Stimulated activated CD4-positive, alpha-beta T cell treated with anti-CD3 and anti-CD28 coated beads, Interleukin-2, amount 100 ng/mL, for 48 hours (primary cell): Measurements from ENCODE around the gene CUX1.
"Not testable (repeated sequence)": the region's sequence is repeated elsewhere in the genome, so short reads cannot be mapped to it uniquely, and the experiment has no call there.

ENCODE experiments used
- DNase-seq, 2 donors: peaks; one replicate each; pipeline ENCODE4 v3.0.0-alpha.2; 2020

CUX1 gene

DNA sequence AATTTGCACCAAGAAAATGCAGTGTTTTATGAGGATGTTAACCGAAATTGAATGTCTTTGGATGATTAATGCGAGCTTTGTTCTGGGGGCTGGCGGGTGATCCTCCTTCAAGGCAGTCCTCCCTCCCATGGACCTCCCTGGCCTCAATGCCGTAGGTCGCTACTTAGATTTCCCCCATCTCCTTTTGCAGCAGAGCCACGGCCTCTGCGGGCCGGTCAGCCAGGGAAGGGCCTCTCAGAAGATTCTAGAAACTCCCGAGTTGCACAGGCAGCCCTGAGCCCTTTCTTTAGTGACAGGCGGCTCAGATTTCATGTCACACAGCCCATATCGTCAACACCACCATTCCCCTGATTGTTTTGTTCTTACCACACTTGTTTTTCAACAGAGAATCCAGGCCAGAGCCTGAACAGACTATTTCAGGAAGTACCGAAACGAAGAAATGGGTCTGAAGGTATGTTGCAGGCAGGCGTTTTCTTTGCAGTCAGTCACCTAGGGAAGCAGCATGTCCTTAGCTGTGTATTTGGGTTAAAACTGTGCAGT lies 381.1 kb downstream of the CUX1 start:
- no peak for DNase-seq

DNA sequence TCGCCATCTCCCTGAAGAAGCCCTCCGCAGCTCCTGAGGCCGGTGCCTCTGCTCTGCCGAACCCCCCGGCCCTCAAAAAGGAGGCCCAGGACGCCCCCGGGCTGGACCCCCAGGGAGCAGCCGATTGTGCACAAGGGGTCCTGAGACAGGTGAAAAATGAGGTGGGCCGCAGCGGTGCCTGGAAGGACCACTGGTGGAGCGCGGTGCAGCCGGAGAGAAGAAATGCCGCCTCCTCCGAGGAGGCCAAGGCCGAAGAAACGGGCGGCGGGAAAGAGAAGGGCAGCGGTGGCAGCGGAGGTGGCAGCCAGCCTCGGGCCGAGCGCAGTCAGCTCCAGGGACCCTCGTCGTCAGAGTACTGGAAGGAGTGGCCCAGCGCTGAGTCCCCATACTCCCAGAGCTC lies 384.1 kb downstream of the CUX1 start:
- no peak for DNase-seq

DNA sequence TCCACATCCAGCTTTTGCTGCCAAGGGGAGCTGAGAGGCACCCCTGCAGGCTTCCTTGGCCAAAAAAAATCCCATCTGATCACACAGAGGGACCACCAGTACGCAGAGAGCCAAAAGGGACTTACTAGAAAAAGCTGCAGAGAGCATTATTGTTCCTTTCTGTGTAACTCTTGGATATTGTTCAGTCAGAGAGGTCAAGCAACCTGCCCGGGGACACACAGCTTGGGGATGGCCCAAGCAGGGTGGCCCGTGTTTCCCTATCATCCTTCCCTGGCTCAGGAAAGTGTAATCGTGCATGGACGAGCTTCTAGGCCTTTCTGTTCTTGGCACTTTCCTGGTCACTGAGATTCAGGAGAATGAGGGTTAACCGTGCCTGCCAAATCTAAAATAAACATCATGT lies 385.1 kb downstream of the CUX1 start:
- no peak for DNase-seq

DNA sequence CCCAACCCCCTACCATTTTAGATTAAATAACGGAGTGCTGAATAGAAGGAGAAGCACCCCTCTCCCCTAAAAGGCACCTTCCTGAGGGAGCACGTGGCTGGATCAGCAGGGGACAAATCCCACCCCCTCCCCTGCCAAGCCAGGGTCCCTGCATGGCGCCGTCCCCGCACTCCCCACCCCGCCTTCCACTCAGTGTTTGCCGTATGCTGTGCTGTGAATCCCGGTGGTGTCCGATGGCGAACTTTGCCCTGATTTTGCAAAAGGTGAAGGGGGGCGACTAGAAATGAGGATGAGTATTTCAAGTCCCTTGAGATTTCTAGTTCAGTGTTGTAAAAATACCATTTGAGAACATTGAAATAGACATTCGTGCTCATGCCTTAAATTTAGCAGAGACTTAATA lies 385.8 kb downstream of the CUX1 start:
- no peak for DNase-seq

DNA sequence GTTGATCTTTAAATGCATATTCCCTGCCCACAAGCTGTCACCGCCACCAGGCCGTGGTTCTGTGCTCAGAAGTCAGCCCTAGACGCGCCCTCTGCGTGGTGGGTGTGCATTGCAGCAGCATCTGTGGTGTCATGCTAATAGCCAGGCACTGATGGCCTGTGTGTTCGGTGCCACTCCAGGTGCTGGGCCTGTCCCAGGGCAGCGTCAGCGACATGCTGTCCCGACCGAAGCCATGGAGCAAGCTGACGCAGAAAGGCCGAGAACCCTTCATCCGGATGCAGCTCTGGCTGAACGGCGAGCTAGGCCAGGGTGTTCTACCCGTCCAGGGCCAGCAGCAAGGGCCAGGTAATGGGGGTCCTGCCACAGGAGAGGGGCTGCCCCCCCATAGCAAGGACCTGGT lies 386.8 kb downstream of the CUX1 start:
- DNase-seq: no peak

DNA sequence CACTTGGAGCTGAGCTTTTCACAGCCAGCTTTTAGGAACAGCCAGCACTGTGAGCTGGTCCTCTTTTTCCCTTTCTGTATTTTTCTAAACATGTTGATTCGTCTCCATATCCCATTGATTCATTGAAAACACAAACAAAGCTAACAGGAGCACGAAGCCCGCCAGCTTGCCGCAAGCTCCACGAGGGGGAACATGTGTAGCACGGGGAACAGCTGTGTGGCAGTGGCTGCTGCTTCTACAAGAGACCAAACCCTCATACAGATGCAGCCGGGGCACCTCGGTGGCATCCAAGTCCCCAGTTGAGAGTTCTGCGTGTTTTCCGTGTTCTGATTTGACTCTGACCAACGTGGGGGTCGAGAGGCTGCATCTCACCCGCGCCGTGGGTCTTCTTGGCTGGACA lies 388.5 kb downstream of the CUX1 start:
- no peak for DNase-seq

DNA sequence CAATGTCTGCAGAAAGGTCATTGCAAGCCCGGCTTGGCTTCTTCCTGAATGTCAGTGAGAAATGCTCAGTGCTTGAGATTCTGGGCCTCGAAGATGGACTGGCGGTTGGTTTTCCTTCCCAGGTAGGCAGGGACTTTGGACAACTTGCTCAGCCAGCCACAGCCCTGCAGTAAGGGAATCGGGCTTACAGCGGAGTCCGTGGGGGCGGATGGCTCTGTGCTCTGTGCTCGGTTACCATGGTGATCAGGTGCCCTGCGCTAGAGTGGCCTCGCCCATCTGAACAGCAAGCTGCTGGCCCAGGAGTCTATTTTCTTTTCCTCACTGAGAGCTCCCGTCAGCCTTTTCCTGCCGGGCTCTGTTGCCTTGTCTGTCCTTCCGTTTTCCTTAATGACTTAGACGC lies 391.4 kb downstream of the CUX1 start:
- DNase-seq: no peak

DNA sequence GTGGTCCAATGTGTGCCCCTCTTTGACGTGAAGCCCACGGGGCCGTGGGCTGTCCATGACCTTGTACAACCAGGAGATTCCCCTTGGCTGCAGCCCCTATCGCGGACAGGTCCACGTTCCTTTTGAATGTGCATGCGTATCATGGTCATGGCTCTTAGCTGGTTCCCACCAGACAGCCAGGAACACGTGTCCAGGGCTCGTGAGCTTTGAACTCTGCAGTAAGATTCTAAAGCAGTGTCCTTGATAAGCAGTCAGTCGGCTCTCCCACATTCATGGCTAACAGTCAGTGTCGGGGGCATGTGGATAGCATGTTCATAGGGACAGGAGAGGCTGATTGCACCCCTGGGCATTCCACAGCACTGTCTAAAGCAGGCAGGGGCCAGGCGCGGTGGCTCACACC lies 393.4 kb downstream of the CUX1 start:
- DNase-seq: no peak

DNA sequence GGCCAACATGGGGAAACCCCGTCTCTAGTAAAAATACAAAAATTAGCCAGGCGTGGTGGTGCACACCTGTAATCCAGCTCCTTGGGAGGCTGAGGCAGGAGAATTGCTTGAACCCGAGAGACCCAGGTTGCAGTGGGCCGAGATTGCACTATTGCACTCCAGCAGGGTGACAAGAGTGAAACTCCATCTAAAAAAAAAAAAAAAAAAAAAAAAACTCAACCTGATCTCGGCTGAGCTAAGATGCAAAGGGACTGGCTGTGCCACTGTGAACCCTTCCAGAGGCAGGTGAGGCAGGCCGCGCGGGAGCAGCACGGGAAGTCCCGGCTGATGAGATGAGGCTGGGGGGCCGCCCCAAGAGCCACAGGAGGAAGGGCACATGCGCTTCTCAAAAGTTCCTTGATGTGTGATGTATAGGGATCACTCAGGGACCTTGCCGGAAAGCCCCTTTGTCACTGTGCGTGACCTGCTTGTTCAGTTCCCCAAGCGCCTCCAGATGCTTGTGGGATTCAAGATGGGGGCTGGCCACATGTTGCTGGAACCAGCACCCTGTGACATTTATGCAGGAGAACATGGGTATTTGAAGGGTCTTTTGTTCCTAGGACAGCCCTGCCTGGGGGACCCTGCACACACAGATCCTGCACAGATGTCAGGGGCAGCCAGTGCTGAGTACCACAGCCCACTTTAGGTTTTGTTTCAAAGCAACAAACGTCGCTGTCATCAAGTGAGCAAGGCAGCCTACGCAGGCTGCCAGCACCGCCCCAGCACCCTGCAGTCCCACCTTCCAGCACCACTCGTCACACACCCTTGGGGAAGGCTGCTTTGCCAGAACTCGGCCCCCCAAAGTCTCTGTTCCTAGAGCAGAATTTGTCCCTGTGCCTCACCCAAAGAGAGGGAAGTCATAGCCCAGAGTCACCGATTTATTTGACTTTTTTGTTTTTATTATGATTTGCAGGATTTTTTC lies 394.4 kb downstream of the CUX1 start:
- DNase-seq: no peak

DNA sequence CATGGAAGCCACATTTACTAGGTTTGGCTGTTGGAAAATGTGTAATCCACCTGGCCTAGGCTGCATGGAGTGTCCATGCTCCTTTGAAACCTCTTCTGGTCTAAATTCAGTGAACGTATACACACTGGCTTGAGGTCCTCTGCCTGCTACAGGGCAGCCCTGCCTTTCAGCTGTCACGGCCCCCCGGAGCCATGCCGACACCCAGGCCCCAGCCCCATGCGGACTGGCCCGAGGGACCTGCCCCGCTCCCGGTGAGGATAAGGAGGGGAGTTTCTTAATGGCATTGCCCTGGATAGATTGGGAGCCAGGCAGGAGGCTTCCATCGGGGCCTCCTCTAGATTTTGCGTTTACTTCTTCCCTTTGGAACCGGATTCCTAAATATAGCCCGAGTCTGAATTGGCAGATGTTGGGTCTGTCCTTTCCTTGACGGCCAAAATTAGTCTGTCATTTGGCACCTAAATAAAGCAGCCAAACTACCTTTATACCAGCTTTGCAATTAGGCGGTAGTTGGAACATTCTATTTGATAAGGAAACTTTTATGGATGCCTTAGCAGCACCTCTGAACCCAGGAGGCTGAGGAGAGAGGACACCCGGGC lies 397.1 kb downstream of the CUX1 start:
- DNase-seq: no peak

DNA sequence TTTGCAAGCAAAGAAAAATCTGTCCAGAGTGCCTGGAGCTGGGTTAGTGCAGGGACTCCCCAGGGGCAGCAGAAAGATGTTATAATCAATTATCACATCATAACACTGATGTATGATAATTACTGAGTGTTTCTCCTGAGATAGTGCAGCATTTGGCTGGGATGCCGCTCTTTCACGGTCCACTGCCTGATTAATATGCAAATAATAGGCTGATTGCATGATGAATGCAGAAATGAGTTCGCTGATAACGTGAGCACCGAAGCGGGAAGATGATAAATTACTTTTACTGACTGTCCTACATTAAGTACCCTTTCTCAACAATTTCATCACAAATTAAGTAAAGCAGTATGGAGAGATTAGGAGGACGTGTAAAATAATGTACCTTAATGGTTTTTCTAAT lies 397.8 kb downstream of the CUX1 start:
- DNase-seq: no peak

DNA sequence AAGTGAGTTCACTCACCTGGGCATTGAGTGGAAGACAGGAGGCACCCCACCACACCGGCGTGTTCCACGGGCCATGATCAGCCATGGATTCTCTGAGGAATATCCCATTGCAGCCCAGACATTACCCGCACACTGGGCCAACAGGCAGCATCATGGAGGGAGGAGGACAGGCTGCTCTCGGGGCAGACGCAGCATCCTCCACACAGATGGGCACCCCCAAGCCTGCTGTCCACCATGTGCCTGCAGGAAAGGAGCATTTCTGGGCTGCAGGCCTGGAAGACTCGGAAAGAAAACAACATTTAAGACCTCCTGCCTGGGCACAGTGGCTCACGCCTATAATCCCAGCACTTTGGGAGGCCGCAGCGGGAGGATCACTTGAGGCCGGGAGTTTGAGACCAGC lies 398.3 kb downstream of the CUX1 start:
- no peak for DNase-seq

DNA sequence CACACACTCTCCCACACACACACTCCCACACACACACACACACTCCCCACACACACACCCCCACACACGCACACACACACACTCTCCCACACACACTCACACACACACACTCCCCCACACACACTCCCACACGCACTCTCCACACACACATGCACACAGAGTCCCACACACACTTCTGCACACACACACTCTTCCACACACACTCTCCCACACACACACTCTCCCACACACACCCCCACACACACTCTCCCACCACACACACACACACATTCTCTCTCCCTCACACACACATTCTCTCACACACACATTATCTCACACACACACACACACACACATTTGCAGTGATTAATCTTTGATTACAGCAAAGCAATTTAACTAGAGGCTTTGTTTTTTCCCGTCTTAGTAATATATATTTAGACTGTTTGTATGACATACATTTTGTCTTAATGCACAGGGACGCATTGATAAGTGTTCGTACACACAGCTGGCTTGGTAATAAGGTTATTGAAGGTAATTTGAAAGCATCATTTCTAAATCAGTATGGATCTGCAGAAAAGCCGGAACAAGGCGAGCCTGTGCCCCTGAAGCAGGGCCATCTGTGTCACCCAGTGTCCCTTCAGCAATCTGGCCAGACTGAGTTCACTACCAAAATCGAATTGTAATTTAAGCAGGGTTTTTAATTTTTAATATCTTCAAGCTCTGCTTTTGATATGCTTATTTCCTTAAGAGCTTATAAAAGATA lies 399.3 kb downstream of the CUX1 start:
- DNase-seq: no peak

DNA sequence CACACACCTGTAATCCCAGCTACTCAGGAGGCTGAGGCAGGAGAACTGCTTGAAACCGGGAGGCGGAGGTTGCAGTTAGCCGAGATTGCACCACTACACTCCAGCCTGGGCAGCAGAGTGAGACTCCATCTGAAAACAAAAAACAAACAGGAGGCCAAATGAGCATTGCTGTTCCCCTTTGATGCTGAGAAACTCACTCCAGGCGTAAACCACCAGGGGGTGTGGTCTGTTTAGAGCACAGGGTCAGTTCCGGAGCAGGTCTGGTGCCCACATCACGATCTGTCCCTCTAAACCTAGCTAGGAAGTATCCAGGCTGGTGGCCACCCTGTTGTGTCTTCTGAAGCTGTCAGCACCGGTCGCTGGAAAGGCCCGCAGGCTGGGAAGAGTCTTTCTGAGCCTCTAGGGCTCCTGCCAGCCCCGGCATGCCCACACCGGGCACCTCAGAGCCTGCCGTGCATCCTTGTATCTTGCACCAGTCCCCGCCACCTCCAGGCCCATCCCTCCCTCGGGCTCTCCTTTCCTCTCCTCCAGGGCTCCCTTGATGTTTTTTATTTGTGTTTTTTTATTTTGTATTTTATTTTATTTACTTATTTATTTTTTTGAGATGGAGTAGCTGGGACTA lies 402.9 kb downstream of the CUX1 start:
- DNase-seq: no peak

DNA sequence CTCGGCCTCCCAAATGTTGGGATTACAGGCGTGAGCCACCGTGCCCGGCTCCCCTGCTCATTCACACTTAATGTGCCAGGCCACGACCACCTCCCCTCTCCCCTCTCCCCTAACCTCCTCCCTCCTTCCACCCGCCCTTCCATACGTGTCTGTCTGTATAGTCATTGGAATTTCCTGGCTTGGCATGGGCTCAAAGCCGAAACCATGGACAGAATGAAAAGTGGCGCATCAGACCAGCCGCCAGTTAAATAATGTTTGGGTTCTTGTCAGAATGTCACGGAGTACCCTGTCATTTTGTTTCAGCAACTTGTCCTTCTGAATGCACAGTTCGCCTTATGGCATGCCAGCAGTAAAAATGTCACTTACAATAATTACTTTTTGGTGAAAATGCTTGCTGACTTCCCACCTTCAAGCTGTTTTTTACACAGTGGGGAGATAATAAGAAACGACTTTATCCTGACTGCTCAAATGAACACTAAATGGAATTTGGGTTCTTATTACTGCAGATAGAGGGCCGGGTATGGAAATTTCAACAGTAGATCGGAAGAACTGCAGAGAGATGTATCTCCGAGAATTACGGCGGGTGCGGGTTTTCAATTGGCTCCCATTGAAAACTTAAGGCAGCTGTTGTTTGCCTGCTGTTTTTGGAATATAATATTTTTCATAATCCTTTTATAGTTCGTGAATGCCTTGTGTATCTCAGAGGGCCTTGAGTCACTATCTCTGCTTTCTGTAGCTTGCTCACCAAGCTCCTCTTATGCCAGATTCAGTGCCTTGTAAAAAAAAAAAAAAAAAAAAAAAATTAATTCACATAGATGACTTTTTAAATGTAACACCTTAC lies 403.8 kb downstream of the CUX1 start:
- no peak for DNase-seq

DNA sequence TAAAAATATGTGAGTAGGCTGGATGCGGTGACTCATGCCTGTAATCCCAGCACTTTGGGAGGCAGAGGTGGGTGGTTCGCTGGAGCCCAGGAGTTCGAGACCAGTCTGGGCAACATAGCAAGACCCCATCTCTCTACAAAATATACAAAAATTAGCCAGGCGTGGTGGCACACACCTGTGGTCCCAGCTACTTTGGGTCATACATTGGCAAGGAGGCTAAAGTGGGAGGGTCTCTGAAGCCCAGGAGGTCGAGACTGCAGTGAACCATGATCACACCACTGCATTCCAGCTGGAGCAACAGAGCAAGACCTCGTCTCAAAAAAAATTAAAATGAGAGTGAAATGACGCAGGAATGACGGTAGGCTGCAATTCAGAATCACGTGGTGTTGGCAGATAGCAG lies 404.5 kb downstream of the CUX1 start:
- no peak for DNase-seq

DNA sequence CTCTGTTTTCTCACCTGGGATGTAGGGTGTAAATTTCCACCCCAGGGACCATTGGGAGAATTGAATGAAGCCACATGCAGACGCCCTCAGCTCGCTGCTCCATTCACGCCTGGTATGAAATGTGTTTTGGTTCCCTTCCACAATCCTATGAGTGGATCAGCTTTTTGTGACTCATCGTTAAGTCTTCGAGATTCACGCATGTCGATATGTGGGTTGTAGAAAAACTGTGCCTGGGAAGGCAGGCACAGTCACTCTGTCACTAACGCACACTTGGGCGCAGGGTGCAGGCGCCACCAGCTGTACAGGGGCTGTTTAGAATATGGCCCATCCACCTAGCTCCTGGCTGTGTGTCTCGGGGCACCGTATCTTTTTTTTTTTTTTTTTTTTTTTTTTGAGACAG lies 405.0 kb downstream of the CUX1 start:
- no peak for DNase-seq

DNA sequence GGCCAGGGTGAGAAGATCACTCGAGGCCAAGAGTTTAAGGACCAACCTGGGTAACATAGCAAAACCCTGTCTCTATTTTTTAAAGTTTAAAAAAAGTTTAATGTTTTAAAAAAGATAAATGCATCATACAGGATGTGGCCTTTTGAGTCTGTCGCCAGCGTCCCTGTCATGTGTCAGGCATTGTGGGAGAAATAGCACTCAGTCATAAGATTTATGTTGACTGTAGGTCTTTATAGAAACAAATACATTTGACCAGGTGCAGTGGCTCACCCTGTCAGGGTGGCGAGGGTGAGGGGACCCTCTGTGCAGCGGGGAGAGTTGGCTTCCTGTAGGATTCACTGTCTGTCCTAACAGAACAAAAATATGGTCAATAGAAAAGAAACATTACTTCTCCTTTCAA lies 405.8 kb downstream of the CUX1 start:
- DNase-seq: no peak

DNA sequence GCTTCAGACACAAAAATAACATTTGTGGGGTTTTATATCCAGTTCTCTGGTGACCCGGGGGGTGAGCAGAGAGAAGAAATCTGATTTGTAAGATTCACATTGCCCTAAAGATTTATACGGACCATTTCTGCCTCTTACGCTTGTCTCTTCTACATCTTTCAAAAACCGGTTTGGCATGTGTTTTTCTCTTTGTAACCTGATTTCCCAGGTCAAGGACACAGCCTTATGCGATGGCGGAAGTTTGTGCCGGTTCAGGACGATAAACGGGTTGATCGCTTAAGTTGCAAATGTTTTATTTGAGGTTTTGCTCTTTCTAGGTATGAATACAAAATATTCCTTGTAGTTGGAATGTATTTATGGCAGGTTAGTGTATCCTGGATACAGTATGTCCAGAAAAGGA lies 407.6 kb downstream of the CUX1 start:
- DNase-seq: no peak

DNA sequence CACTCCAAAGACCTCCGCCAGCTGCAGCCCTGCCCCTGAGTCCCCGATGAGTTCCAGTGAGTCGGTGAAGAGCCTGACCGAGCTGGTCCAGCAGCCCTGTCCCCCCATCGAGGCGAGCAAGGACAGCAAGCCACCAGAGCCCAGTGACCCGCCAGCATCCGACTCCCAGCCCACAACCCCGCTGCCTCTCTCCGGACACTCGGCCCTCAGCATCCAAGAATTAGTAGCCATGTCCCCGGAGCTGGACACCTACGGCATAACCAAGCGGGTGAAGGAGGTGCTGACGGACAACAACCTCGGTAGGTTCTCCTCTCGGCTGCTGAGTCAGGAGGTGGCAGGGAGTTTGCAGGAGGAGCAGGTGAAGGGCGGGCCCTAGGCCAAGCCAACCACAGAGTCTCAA lies 409.9 kb downstream of the CUX1 start:
- no peak for DNase-seq

DNA sequence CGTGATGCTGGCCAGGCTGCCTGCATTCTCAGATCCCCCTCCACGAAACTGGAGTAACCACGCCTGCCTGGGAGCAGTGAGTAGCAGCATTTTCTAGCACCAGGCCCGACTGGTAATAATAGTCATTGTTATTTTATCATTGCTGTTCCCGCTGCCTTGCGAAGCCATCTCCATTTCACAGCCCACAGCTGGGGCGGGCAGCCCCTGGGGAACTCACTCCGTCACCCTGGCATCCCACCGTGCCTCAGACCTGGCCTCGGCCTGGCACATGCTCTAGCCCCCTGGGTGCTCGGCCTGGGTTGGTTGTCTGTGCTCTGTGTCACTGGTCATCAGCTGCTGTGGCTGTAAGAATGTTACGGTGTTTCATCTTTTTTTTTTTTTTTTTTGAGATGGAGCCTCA lies 411.5 kb downstream of the CUX1 start:
- no peak for DNase-seq

DNA sequence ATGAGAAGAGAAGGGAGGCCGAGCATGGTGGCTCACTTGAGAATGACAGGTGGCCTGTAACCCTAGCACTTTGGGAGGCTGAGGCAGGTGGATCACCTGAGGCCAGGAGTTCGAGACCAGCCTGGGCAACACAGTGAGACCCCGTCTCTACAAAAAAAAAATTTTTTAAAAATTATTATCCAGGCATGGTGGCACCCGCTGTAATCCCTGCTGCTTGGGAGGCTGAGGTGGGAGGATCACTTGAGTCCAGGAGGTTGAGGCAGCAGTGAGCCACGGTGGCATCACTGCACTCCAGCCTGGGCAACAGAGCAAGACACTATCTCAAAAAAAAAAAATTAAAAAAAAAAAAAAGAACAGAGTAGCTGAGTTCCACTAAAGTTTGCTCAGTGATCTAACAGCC lies 412.7 kb downstream of the CUX1 start:
- DNase-seq: not testable (repeated sequence)
